WTC11 (cell line): ENCODE data around the gene PLCH2. TPM values are rescaled to one million over a fixed set of nuclear protein-coding genes. Genes with fewer than 3 reads are reported as not detected.

Source experiments
- ATAC-seq: fragments of 200-7000 bp; cut with Tn5 transposase; 2 replicates; pipeline ENCODE4 v1.10.0; 2021; ENCODE audit warnings: mild to moderate bottlenecking, moderate library complexity
- CTCF ChIA-PET: fragments of 300-600 bp; sonication (Branson Sonifier 250); formaldehyde crosslinking; loops from one replicate; lab custom pipeline; 2021; ENCODE audit warnings: antibody characterized with exemption; lab: Charles Lee
- POLR2A ChIA-PET: fragments of 350-600 bp; sonication (Branson Sonifier 250); formaldehyde crosslinking; loops from one replicate; lab custom pipeline; 2021; ENCODE audit warnings: antibody characterized with exemption; lab: Charles Lee
- DNase-seq: peaks from one replicate; pipeline ENCODE4 v3.0.0; 2021; ENCODE audit warnings: low spot score
- H3K27ac Mint-ChIP-seq: 2 replicates; pipeline ENCODE4 v1.8.0; 2021; ENCODE audit warnings: mixed read lengths
- H3K27me3 Mint-ChIP-seq: 2 replicates; pipeline ENCODE4 v1.8.0; 2021; ENCODE audit warnings: low read depth, mild to moderate bottlenecking, moderate library complexity, mixed read lengths
- H3K36me3 Mint-ChIP-seq: 2 replicates; pipeline ENCODE4 v1.8.0; 2021; ENCODE audit warnings: mixed read lengths
- H3K4me1 Mint-ChIP-seq: 2 replicates; pipeline ENCODE4 v1.8.0; 2022; ENCODE audit warnings: mixed read lengths
- H3K4me3 Mint-ChIP-seq: 2 replicates; pipeline ENCODE4 v1.8.0; 2021; ENCODE audit warnings: mild to moderate bottlenecking, moderate library complexity, mixed read lengths
- H3K9me3 Mint-ChIP-seq: 2 replicates; pipeline ENCODE4 v1.8.0; 2021; ENCODE audit warnings: mixed read lengths
- AFF4 ChIP-seq: sonication (generic); formaldehyde crosslinking; IDR thresholded peaks from 2 replicates; pipeline ENCODE4 v1.8.1; 2023; ENCODE audit warnings: mild to moderate bottlenecking, missing genetic modification reagents, borderline replicate concordance
- ATF6 ChIP-seq: sonication (generic); formaldehyde crosslinking; IDR thresholded peaks from 2 replicates; pipeline ENCODE4 v1.8.1; 2023; ENCODE audit warnings: mild to moderate bottlenecking, missing genetic modification reagents
- CTCF ChIP-seq: fragments of 200-600 bp; IDR thresholded peaks from 2 replicates; pipeline ENCODE4 v1.8.0; 2022; ENCODE audit warnings: antibody characterized with exemption
- E2F5 ChIP-seq: sonication (generic); formaldehyde crosslinking; IDR thresholded peaks from 2 replicates; pipeline ENCODE4 v1.8.1; 2022; ENCODE audit warnings: mild to moderate bottlenecking, moderate library complexity, missing genetic modification reagents
- EMX1 ChIP-seq: fragments of 250-450 bp; sonication (Bioruptor Pico); IDR thresholded peaks from 2 replicates; pipeline ENCODE4 v1.8.0; 2021; ENCODE audit warnings: mild to moderate bottlenecking
- HMGXB4 ChIP-seq: sonication (generic); formaldehyde crosslinking; IDR thresholded peaks from 2 replicates; pipeline ENCODE4 v1.8.1; 2023; ENCODE audit warnings: mild to moderate bottlenecking, moderate library complexity, missing genetic modification reagents
- MXD4 ChIP-seq: fragments of 250-450 bp; sonication (Bioruptor Pico); IDR thresholded peaks from 2 replicates; pipeline ENCODE4 v1.8.0; 2021; ENCODE audit warnings: mild to moderate bottlenecking, moderate library complexity, borderline replicate concordance
- NFYB ChIP-seq: sonication (generic); formaldehyde crosslinking; conservative IDR thresholded peaks from 2 replicates; pipeline ENCODE4 v1.8.0; 2022; ENCODE audit warnings: low read depth, missing genetic modification reagents
- NR2C2 ChIP-seq: sonication (generic); formaldehyde crosslinking; IDR thresholded peaks from 2 replicates; pipeline ENCODE4 v1.8.0; 2022; ENCODE audit warnings: mild to moderate bottlenecking, missing genetic modification reagents
- NR3C1 ChIP-seq: sonication (generic); formaldehyde crosslinking; conservative IDR thresholded peaks from 2 replicates; pipeline ENCODE4 v1.8.1; 2023; ENCODE audit warnings: low read depth, mild to moderate bottlenecking, missing genetic modification reagents
- PREB ChIP-seq: sonication (generic); formaldehyde crosslinking; IDR thresholded peaks from 2 replicates; pipeline ENCODE4 v1.8.1; 2022; ENCODE audit warnings: mild to moderate bottlenecking, missing genetic modification reagents, moderate library complexity, borderline replicate concordance
- ZNF219 ChIP-seq: sonication (generic); formaldehyde crosslinking; IDR thresholded peaks from 2 replicates; pipeline ENCODE4 v1.8.0; 2023; ENCODE audit warnings: missing genetic modification reagents, mild to moderate bottlenecking, borderline replicate concordance
- total RNA-seq: library from RNA; stranded (reverse); gene quantifications from 3 replicates; pipeline ENCODE4 v1.2.3, GENCODE V29; 2021
- TF ChIP-seq, protein P1 (sequence below): fragments of 250-450 bp; sonication (Bioruptor Pico); IDR thresholded peaks from 2 replicates; pipeline ENCODE4 v1.8.0; 2021; ENCODE audit warnings: mild to moderate bottlenecking
- TF ChIP-seq, protein P2 (sequence below): sonication (generic); formaldehyde crosslinking; IDR thresholded peaks from 2 replicates; pipeline ENCODE4 v1.8.0; 2022; ENCODE audit warnings: mild to moderate bottlenecking, missing genetic modification reagents

Gene PLCH2
- total RNA-seq, 1 experiment from 2014 or later, result 0.17 TPM

GRCh38 chr1:2471587-2472001, 4.5 kb upstream of the PLCH2 start (continued):
- TF ChIP-seq ATF6 (CRISPR knock-in tag), result no peak
- no peak for TF ChIP-seq ZNF219
- TF ChIP-seq CTCF, result no peak
- no peak for TF ChIP-seq NR2C2 (CRISPR knock-in tag)
- TF ChIP-seq HMGXB4 (CRISPR knock-in tag), result no peak

DNA sequence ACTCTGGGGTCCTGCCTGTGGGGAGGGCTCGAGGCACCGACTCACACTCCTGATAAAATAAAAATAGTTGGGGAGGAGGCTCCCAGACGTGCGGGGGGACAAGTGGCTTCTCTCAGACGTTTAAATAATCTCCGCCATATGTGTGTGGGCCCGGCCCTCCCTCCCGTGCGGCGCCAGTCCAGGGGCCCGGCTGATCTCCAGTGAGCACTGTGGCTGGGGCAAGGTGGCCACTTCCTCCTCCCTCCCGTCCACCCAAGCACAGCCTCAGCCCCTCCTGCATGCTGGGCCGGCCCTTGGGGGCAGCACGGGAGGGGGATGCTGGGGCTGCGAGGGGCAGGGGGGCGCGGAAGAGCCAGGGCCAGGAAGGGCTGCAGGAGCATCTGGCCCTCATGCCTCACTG, 4.0 kb upstream of the PLCH2 start:
- DNase-seq (no peak), ATAC-seq (no peak)
- CTCF ChIA-PET, result no interaction called here
- Mint-ChIP-seq H3K4me3 (no peak overlapping the region), H3K27ac (no peak overlapping the region), H3K36me3 (no peaks in the 10 kb centered on the region), H3K4me1 (no peaks in the 10 kb centered on the region), H3K9me3 (no peaks in the 10 kb centered on the region), H3K27me3 (no peaks in the 10 kb centered on the region)
- TF ChIP-seq NFYB (CRISPR knock-in tag), result no peak
- no peak for TF ChIP-seq PREB
- TF ChIP-seq CTCF, result no peak
- TF ChIP-seq E2F5 (CRISPR knock-in tag), result no peak
- TF ChIP-seq, protein P1, sequence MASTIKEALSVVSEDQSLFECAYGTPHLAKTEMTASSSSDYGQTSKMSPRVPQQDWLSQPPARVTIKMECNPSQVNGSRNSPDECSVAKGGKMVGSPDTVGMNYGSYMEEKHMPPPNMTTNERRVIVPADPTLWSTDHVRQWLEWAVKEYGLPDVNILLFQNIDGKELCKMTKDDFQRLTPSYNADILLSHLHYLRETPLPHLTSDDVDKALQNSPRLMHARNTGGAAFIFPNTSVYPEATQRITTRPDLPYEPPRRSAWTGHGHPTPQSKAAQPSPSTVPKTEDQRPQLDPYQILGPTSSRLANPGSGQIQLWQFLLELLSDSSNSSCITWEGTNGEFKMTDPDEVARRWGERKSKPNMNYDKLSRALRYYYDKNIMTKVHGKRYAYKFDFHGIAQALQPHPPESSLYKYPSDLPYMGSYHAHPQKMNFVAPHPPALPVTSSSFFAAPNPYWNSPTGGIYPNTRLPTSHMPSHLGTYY, result no peak
- TF ChIP-seq, protein P2, sequence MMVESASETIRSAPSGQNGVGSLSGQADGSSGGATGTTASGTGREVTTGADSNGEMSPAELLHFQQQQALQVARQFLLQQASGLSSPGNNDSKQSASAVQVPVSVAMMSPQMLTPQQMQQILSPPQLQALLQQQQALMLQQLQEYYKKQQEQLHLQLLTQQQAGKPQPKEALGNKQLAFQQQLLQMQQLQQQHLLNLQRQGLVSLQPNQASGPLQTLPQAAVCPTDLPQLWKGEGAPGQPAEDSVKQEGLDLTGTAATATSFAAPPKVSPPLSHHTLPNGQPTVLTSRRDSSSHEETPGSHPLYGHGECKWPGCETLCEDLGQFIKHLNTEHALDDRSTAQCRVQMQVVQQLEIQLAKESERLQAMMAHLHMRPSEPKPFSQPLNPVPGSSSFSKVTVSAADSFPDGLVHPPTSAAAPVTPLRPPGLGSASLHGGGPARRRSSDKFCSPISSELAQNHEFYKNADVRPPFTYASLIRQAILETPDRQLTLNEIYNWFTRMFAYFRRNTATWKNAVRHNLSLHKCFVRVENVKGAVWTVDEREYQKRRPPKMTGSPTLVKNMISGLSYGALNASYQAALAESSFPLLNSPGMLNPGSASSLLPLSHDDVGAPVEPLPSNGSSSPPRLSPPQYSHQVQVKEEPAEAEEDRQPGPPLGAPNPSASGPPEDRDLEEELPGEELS, result no peak
- no peak for TF ChIP-seq NR3C1 (CRISPR knock-in tag)
- TF ChIP-seq AFF4, result no peak
- no peak for TF ChIP-seq MXD4
- TF ChIP-seq EMX1, result no peak
- POLR2A ChIA-PET, result interaction anchor here (0.6 kb wide), 1 partner anchor 882 kb away, joined by 3 read pairs; no protein-coding TSS in a partner anchor
